Vagina (tissue), 2 donors: ENCODE data around the gene ALDH18A1.

Source experiments
- POLR2A ChIP-seq, 2 donors: fragments of 450-650 bp; IDR thresholded peaks; one replicate each; pipeline ENCODE4 v1.6.1; 2017; ENCODE audit warnings: antibody characterized with exemption in 2 of 2, mild to moderate bottlenecking in 2 of 2, moderate library complexity in 2 of 2
- POLR2AphosphoS5 ChIP-seq, 2 donors: sonication (generic); formaldehyde crosslinking; IDR thresholded peaks; one replicate each; pipeline ENCODE4 v1.9.0; 2017; ENCODE audit warnings: antibody characterized with exemption in 2 of 2, mild to moderate bottlenecking in 2 of 2, low read depth in 1 of 2; ENCODE audit not compliant: insufficient read depth in 1 of 2
- TF ChIP-seq, protein P1 (sequence below), 3 experiments: fragments of 450-650 bp in 2 of 3; fragments of 200-600 bp in 1 of 3; sonication (generic) in 1 of 3; IDR thresholded peaks; one replicate each; pipeline ENCODE4 v1.5.1; 2017 to 2019; ENCODE audit warnings: antibody characterized with exemption in 3 of 3, mild to moderate bottlenecking in 2 of 3, moderate library complexity in 2 of 3

DNA sequence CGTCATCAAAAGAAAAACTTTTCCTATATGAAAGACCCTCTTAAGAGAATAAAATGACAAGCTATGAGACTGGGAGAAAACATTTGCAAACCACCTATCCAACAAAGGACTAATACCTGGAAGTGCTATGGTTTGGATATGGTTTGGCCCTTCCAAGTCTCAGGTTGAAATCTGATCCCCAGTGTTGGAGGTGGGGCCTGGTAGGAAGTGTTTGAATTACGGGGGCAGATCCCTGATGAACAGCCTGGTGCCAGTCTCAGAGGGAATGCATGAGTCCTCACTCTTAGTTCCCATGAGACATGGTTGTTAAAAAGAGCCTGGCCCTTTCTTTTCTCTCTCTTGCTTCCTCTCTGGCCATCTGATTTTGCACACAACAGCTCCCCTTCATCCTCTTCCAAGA lies 6.3 kb downstream of the ALDH18A1 start:
- TF ChIP-seq POLR2A (IDR thresholded peaks at IDR 0.05) (no peak), POLR2AphosphoS5 (IDR thresholded peaks at IDR 0.05; ENCODE audit: insufficient read depth in 1 of 2, low read depth in 1 of 2) (no peak)
- TF ChIP-seq, protein P1, sequence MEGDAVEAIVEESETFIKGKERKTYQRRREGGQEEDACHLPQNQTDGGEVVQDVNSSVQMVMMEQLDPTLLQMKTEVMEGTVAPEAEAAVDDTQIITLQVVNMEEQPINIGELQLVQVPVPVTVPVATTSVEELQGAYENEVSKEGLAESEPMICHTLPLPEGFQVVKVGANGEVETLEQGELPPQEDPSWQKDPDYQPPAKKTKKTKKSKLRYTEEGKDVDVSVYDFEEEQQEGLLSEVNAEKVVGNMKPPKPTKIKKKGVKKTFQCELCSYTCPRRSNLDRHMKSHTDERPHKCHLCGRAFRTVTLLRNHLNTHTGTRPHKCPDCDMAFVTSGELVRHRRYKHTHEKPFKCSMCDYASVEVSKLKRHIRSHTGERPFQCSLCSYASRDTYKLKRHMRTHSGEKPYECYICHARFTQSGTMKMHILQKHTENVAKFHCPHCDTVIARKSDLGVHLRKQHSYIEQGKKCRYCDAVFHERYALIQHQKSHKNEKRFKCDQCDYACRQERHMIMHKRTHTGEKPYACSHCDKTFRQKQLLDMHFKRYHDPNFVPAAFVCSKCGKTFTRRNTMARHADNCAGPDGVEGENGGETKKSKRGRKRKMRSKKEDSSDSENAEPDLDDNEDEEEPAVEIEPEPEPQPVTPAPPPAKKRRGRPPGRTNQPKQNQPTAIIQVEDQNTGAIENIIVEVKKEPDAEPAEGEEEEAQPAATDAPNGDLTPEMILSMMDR (IDR thresholded peaks at IDR 0.05) = no peak
